Liver (tissue), 9 donors: ENCODE results near the gene SIPA1L3. TPM values are rescaled to one million over a fixed set of nuclear protein-coding genes. Genes with fewer than 3 reads are reported as not detected.

Experiments
- DNase-seq: peaks from one replicate; pipeline ENCODE4 v3.0.0-alpha.2; 2017; ENCODE audit warnings: low spot score
- H3K27ac ChIP-seq, 2 donors: one replicate each; pipeline ENCODE4 v1.7.0; 2013; ENCODE audit warnings: inconsistent platforms in 2 of 2, low read length in 2 of 2, control low read depth in 1 of 2, low read depth in 1 of 2, mild to moderate bottlenecking in 1 of 2
- H3K27me3 ChIP-seq, 4 donors: one replicate each; pipeline versions ENCODE4 v1.6.1 to v1.7.0; 2013; ENCODE audit warnings: low read length in 3 of 4, inconsistent platforms in 1 of 4, mild to moderate bottlenecking in 1 of 4, moderate library complexity in 1 of 4; ENCODE audit not compliant: control insufficient read depth in 4 of 4, insufficient read depth in 4 of 4
- H3K36me3 ChIP-seq, 4 donors: one replicate each; pipeline versions ENCODE4 v1.6.1 to v1.7.0; 2013; ENCODE audit warnings: low read length in 3 of 4, mild to moderate bottlenecking in 3 of 4, low read depth in 1 of 4, moderate library complexity in 1 of 4; ENCODE audit not compliant: control insufficient read depth in 4 of 4, insufficient read depth in 3 of 4
- H3K4me1 ChIP-seq, 4 donors: one replicate each; pipeline versions ENCODE4 v1.6.1 to v1.7.0; 2013; ENCODE audit warnings: low read length in 3 of 4, mild to moderate bottlenecking in 3 of 4, moderate library complexity in 1 of 4; ENCODE audit not compliant: control insufficient read depth in 4 of 4, insufficient read depth in 4 of 4
- H3K4me3 ChIP-seq, 3 donors: one replicate each; pipeline versions ENCODE4 v1.6.1 to v1.7.0; 2013; ENCODE audit warnings: low read length in 3 of 3, control low read depth in 1 of 3, low read depth in 1 of 3, mild to moderate bottlenecking in 1 of 3
- H3K9ac ChIP-seq, 2 donors: one replicate each; pipeline ENCODE4 v1.7.0; 2013; ENCODE audit warnings: low read length in 2 of 2, mild to moderate bottlenecking in 2 of 2, moderate library complexity in 2 of 2, control low read depth in 1 of 2, low read depth in 1 of 2
- H3K9me3 ChIP-seq, 4 donors: one replicate each; pipeline versions ENCODE4 v1.6.1 to v1.7.0; 2013; ENCODE audit warnings: low read length in 3 of 4; ENCODE audit not compliant: control insufficient read depth in 4 of 4
- ATF3 ChIP-seq: IDR thresholded peaks from 2 replicates; pipeline ENCODE4 v1.6.1; 2016; ENCODE audit warnings: antibody characterized with exemption
- CTCF ChIP-seq: fragments of 150-350 bp; IDR thresholded peaks from 2 replicates; pipeline ENCODE4 v1.5.1; 2017; ENCODE audit warnings: improper control_type of control experiment, low read depth, low read length; ENCODE audit not compliant: missing input control
- EGR1 ChIP-seq, 2 donors: IDR thresholded peaks; 2 replicates each; pipeline ENCODE4 v1.6.1; 2016 to 2018; ENCODE audit warnings: antibody characterized with exemption in 2 of 2, low read depth in 2 of 2
- FOXA1 ChIP-seq: IDR thresholded peaks from 2 replicates; pipeline ENCODE4 v1.6.1; 2016; ENCODE audit warnings: antibody characterized with exemption
- FOXA2 ChIP-seq: IDR thresholded peaks from 2 replicates; pipeline ENCODE4 v1.6.1; 2016; ENCODE audit warnings: antibody characterized with exemption
- GABPA ChIP-seq, 2 donors: IDR thresholded peaks in 1 of 2; conservative IDR thresholded peaks in 1 of 2; 2 replicates each; pipeline ENCODE4 v1.6.1; 2016; ENCODE audit warnings: antibody characterized with exemption in 2 of 2, mild to moderate bottlenecking in 1 of 2, moderate library complexity in 1 of 2
- HNF4A ChIP-seq, 2 donors: conservative IDR thresholded peaks; 2 replicates each; pipeline ENCODE4 v1.6.1; 2016; ENCODE audit warnings: antibody characterized with exemption in 2 of 2, mild to moderate bottlenecking in 2 of 2
- HNF4G ChIP-seq: IDR thresholded peaks from 2 replicates; pipeline ENCODE4 v1.6.1; 2016; ENCODE audit warnings: antibody characterized with exemption
- JUND ChIP-seq, 2 donors: IDR thresholded peaks; 2 replicates each; pipeline ENCODE4 v1.6.1; 2016; ENCODE audit warnings: antibody characterized with exemption in 2 of 2
- MAX ChIP-seq: IDR thresholded peaks from 2 replicates; pipeline ENCODE4 v1.6.1; 2016; ENCODE audit warnings: antibody characterized with exemption
- NR2F2 ChIP-seq: IDR thresholded peaks from 2 replicates; pipeline ENCODE4 v1.6.1; 2016; ENCODE audit warnings: antibody characterized with exemption
- RAD21 ChIP-seq, 2 donors: IDR thresholded peaks; 2 replicates each; pipeline ENCODE4 v1.6.1; 2016; ENCODE audit warnings: antibody characterized with exemption in 2 of 2, mild to moderate bottlenecking in 2 of 2
- REST ChIP-seq: IDR thresholded peaks from 2 replicates; pipeline ENCODE4 v1.6.1; 2016; ENCODE audit warnings: antibody characterized with exemption, mild to moderate bottlenecking
- RXRA ChIP-seq, 2 donors: IDR thresholded peaks; 2 replicates each; pipeline ENCODE4 v1.6.1; 2017 to 2018; ENCODE audit warnings: antibody characterized with exemption in 2 of 2, mild to moderate bottlenecking in 1 of 2
- SP1 ChIP-seq: IDR thresholded peaks from 2 replicates; pipeline ENCODE4 v1.6.1; 2018; ENCODE audit warnings: antibody characterized with exemption, mild to moderate bottlenecking
- TAF1 ChIP-seq: conservative IDR thresholded peaks from 2 replicates; pipeline ENCODE4 v1.6.1; 2016; ENCODE audit warnings: antibody characterized with exemption, mild to moderate bottlenecking
- YY1 ChIP-seq: IDR thresholded peaks from 2 replicates; pipeline ENCODE4 v1.6.1; 2016; ENCODE audit warnings: antibody characterized with exemption, mild to moderate bottlenecking
- ZBTB33 ChIP-seq: IDR thresholded peaks from 2 replicates; pipeline ENCODE4 v1.6.1; 2016; ENCODE audit warnings: antibody characterized with exemption
- WGBS: extraction: QIAGEN DNeasy Blood & Tissue Kit; methylation state at CpG from one replicate; pipeline ENCODE4 v1.1.7; 2013; 5-methylcytosine and 5-hydroxymethylcytosine counted together
- polyA plus RNA-seq, 2 donors: library from polyadenylated mRNA; stranded (reverse) in 1 of 2; unstranded in 1 of 2; fragments of 200-250 nt in 1 of 2; fragments of >200 nt in 1 of 2; fragmentation: Nextera tagmentation in 1 of 2; extraction: Ambion mirVana in 1 of 2; gene quantifications; one replicate each; pipeline versions ENCODE4 v1.2.1 to v1.2.3, GENCODE V29; 2013 to 2015
- total RNA-seq, 2 donors: library from RNA; depleted of rRNA; stranded (reverse); fragments of >200 nt; gene quantifications; one replicate each; pipeline ENCODE4 v1.2.3, GENCODE V29; 2014
- donor health status: healthy.
- donor health status: healthy.
- donor health status: healthy.
- donor health status: healthy.
- donor health status: healthy.

The SIPA1L3 gene
- total and polyA plus RNA-seq, 4 donors, result 2.4 to 10.0 (median 4.4) TPM

GRCh38 chr19:37991176-37991835 is 84.3 kb downstream of the SIPA1L3 start:
- WGBS, result 92% methylated on average over 10 of the region's 10 CpGs
- no peak overlapping the region for H3K4me3 ChIP-seq
- TF ChIP-seq HNF4G (no peak), JUND (IDR thresholded peaks at IDR 0.05) (no peak), RAD21 (IDR thresholded peaks at IDR 0.05) (no peak), SP1 (no peak), CTCF (no peak), ZBTB33 (no peak), TAF1 (no peak), MAX (no peak), GABPA (IDR thresholded peaks at IDR 0.05 in 1 of 2, conservative IDR thresholded peaks at IDR 0.05 in 1 of 2) (no peak), YY1 (no peak), HNF4A (conservative IDR thresholded peaks at IDR 0.05) (no peak)
- DNase-seq, result no peak
- peaks cover 5 to 23% (median 12%) of the 10 kb centered on the region in 4 donors for H3K4me1 ChIP-seq
- H3K27me3 ChIP-seq, result no peaks in the 10 kb centered on the region
- H3K27ac ChIP-seq, result no peak overlapping the region
- no peaks in the 10 kb centered on the region for H3K9me3 ChIP-seq
- H3K9ac ChIP-seq, result no peak overlapping the region
- no peaks in the 10 kb centered on the region for H3K36me3 ChIP-seq

- 84% methylated on average over 4 of the region's 4 CpGs for WGBS
- no peak overlapping the region for H3K27ac ChIP-seq
- H3K9ac ChIP-seq, result no peak overlapping the region
- no peak for DNase-seq
- H3K4me3 ChIP-seq, result no peak overlapping the region
- H3K36me3 ChIP-seq, result no peaks in the 10 kb centered on the region
- no peak for TF ChIP-seq GABPA (IDR thresholded peaks at IDR 0.05 in 1 of 2, conservative IDR thresholded peaks at IDR 0.05 in 1 of 2)
- TF ChIP-seq ATF3, result no peak
- no peak for TF ChIP-seq HNF4G
- TF ChIP-seq YY1, result no peak
- TF ChIP-seq FOXA2, result no peak
- no peak for TF ChIP-seq JUND (IDR thresholded peaks at IDR 0.05)
- TF ChIP-seq CTCF, result no peak
- no peak for TF ChIP-seq TAF1
- no peak for TF ChIP-seq NR2F2
- TF ChIP-seq HNF4A (conservative IDR thresholded peaks at IDR 0.05), result no peak
- no peak for TF ChIP-seq RAD21 (IDR thresholded peaks at IDR 0.05)
- TF ChIP-seq SP1, result no peak
- TF ChIP-seq REST, result no peak
- no peak for TF ChIP-seq MAX
- no peak for TF ChIP-seq ZBTB33
- no peak for TF ChIP-seq FOXA1
- no peak for TF ChIP-seq EGR1 (IDR thresholded peaks at IDR 0.05; ENCODE audit: low read depth in 2 of 2)
- TF ChIP-seq RXRA (IDR thresholded peaks at IDR 0.05), result no peak
- no peaks in the 10 kb centered on the region for H3K9me3 ChIP-seq
- no peaks in the 10 kb centered on the region for H3K27me3 ChIP-seq
- peaks cover 5 to 23% (median 12%) of the 10 kb centered on the region in 4 donors for H3K4me1 ChIP-seq
These were observed 84.8 kb downstream of the SIPA1L3 start for GRCh38 chr19:37991841-37992248.
